Measurements from ENCODE around the gene DLG2.

GRCh38 chr11:83645561-83645960 is 1981.6 kb downstream of the DLG2 start:
- no peak for TF ChIP-seq CTCF (IDR thresholded peaks at IDR 0.05)
- no peak for TF ChIP-seq POLR2A (IDR thresholded peaks at IDR 0.05; ENCODE audit: low read depth)
- TF ChIP-seq EP300 (IDR thresholded peaks at IDR 0.05), result no peak
- TF ChIP-seq POLR2AphosphoS5 (IDR thresholded peaks at IDR 0.05), result no peak
